C4-2B (cell line): Measurements from ENCODE around the gene SLC9C2.

Experiments
- CTCF ChIP-seq: fragments of 450-650 bp; conservative IDR thresholded peaks from 2 replicates; pipeline ENCODE4 v1.5.1; 2017; ENCODE audit warnings: mild to moderate bottlenecking
- ZFX ChIP-seq: fragments of 450-650 bp; IDR thresholded peaks from 2 replicates; pipeline ENCODE4 v1.6.1; 2017

- TF ChIP-seq CTCF = no peak
- no peak for TF ChIP-seq ZFX
Observed at GRCh38 chr1:173532237-173532636, 70.6 kb downstream of the SLC9C2 start.
